Hematopoietic multipotent progenitor cell (in vitro differentiated cells): ENCODE results near the gene TRPC4AP. TPM values are rescaled to one million over a fixed set of nuclear protein-coding genes. Genes with fewer than 3 reads are reported as not detected.
"Not testable (repeated sequence)": the region's sequence is repeated elsewhere in the genome, so short reads cannot be mapped to it uniquely, and the experiment has no call there.

Source experiments
- DNase-seq, 3 donors: peaks; one replicate each; pipeline ENCODE4 v3.0.0-alpha.2; 2011 to 2015; ENCODE audit warnings: low read depth in 2 of 3, low spot score in 2 of 3
- total RNA-seq: library from RNA; depleted of rRNA; stranded (reverse); fragments of >200 nt; gene quantifications from one replicate; pipeline ENCODE4 v1.2.3, GENCODE V29; 2012

TRPC4AP gene
- 43.1 TPM for total RNA-seq

GRCh38 chr20:35092524-35093266 lies at the start of gene TRPC4AP:
TRPC4AP (minus strand) TSS chr20:35092807; CDS start chr20:35092781, 26 bp downstream.
- peak; percentile 84 to 91 (median 88) for DNase-seq

GRCh38 chr20:35135867-35136586 lies 43.4 kb upstream of the TRPC4AP start:
- DNase-seq: no peak

- no peak for DNase-seq
Observed at GRCh38 chr20:35134880-35135279, 42.3 kb upstream of the TRPC4AP start.

GRCh38 chr20:35134472-35134871 lies 41.9 kb upstream of the TRPC4AP start:
- no peak for DNase-seq

GRCh38 chr20:35133735-35134134 lies 41.1 kb upstream of the TRPC4AP start:
- DNase-seq: no peak

GRCh38 chr20:35133031-35133430 lies 40.4 kb upstream of the TRPC4AP start:
- no peak for DNase-seq

GRCh38 chr20:35131934-35132333 lies 39.3 kb upstream of the TRPC4AP start:
- no peak for DNase-seq

- DNase-seq: no peak
Observed at GRCh38 chr20:35129647-35130069, 37.1 kb upstream of the TRPC4AP start.

- no peak for DNase-seq
Observed at GRCh38 chr20:35125753-35126152, 33.1 kb upstream of the TRPC4AP start.

- DNase-seq: no peak
Observed at GRCh38 chr20:35122756-35123405, 30.3 kb upstream of the TRPC4AP start.

- DNase-seq: no peak
Observed at GRCh38 chr20:35121186-35121585, 28.6 kb upstream of the TRPC4AP start.

- DNase-seq: peak in 2 of 3 donors; percentile 23 to 57
Observed at GRCh38 chr20:35120012-35120701, 27.6 kb upstream of the TRPC4AP start.

- DNase-seq: no peak
Observed at GRCh38 chr20:35117629-35118028, 25.0 kb upstream of the TRPC4AP start.

- DNase-seq: no peak
Observed at GRCh38 chr20:35117196-35117595, 24.6 kb upstream of the TRPC4AP start.

- DNase-seq: peak in 1 of 3 donors; percentile 39
Observed at GRCh38 chr20:35116258-35116657, 23.7 kb upstream of the TRPC4AP start.

GRCh38 chr20:35115606-35116005 lies 23.0 kb upstream of the TRPC4AP start:
- DNase-seq: no peak

- not testable (repeated sequence) for DNase-seq
Observed at GRCh38 chr20:35112276-35112675, 19.7 kb upstream of the TRPC4AP start.

- DNase-seq: no peak
Observed at GRCh38 chr20:35111141-35111888, 18.7 kb upstream of the TRPC4AP start.

- no peak for DNase-seq
Observed at GRCh38 chr20:35108921-35109320, 16.3 kb upstream of the TRPC4AP start.

- no peak for DNase-seq
Observed at GRCh38 chr20:35106827-35107380, 14.3 kb upstream of the TRPC4AP start.
